Suppressor macrophage treated with lipopolysaccharide for 4 hours (primary cell): Measurements from ENCODE around the gene KDM5A.

Experiments used
- DNase-seq: peaks from one replicate; pipeline ENCODE4 v3.0.0-alpha.2; 2020

The KDM5A gene

GRCh38 chr12:271161-271560, 118.0 kb downstream of the KDM5A start:
- DNase-seq: no peak

GRCh38 chr12:269191-269590, 119.9 kb downstream of the KDM5A start:
- DNase-seq: no peak

GRCh38 chr12:268483-268840, 120.7 kb downstream of the KDM5A start:
- DNase-seq: no peak

GRCh38 chr12:267581-268482, 121.3 kb downstream of the KDM5A start:
- no peak for DNase-seq

- DNase-seq: no peak
Measured at GRCh38 chr12:265096-265495, 124.0 kb downstream of the KDM5A start.

- no peak for DNase-seq
Measured at GRCh38 chr12:264269-264668, 124.9 kb downstream of the KDM5A start.

- DNase-seq: no peak
Measured at GRCh38 chr12:263574-263973, 125.5 kb downstream of the KDM5A start.

GRCh38 chr12:262817-263216, 126.3 kb downstream of the KDM5A start, which contains the start of gene SLC6A13:
Gene SLC6A13, minus strand, starts transcription at chr12:262836. Its CDS starts 2,784 bp downstream, at chr12:260052.
- no peak for DNase-seq

- no peak for DNase-seq
Measured at GRCh38 chr12:262113-262512, 127.0 kb downstream of the KDM5A start.

GRCh38 chr12:257521-258321, 131.4 kb downstream of the KDM5A start:
- no peak for DNase-seq

GRCh38 chr12:256958-257357, 132.2 kb downstream of the KDM5A start:
- no peak for DNase-seq

GRCh38 chr12:256225-256624, 132.9 kb downstream of the KDM5A start:
- DNase-seq: no peak

GRCh38 chr12:254912-255311, 134.2 kb downstream of the KDM5A start:
- no peak for DNase-seq

GRCh38 chr12:254039-254438, 135.1 kb downstream of the KDM5A start:
- no peak for DNase-seq

GRCh38 chr12:253116-253831, 135.8 kb downstream of the KDM5A start:
- DNase-seq: no peak

GRCh38 chr12:252636-253035, 136.5 kb downstream of the KDM5A start:
- DNase-seq: no peak

GRCh38 chr12:247271-247670, 141.8 kb downstream of the KDM5A start:
- peak; percentile 7 for DNase-seq

- no peak for DNase-seq
Measured at GRCh38 chr12:243381-243780, 145.7 kb downstream of the KDM5A start.

- no peak for DNase-seq
Measured at GRCh38 chr12:242496-242895, 146.6 kb downstream of the KDM5A start.

- no peak for DNase-seq
Measured at GRCh38 chr12:241266-241665, 147.9 kb downstream of the KDM5A start.

- no peak for DNase-seq
Measured at GRCh38 chr12:240566-240965, 148.6 kb downstream of the KDM5A start.

- no peak for DNase-seq
Measured at GRCh38 chr12:238736-239398, 150.3 kb downstream of the KDM5A start.

- DNase-seq: no peak
Measured at GRCh38 chr12:238116-238515, 151.0 kb downstream of the KDM5A start.
